HCT116 (cell line): ENCODE measurements around the gene KLHDC7A.

Experiments used
- CTCF ChIP-seq, 3 experiments: fragments of 200-600 bp in 1 of 3; sonication (generic) in 1 of 3; IDR thresholded peaks in 2 of 3; conservative IDR thresholded peaks in 1 of 3; 2 replicates each; pipeline ENCODE4 v1.5.1; 2012 to 2017; ENCODE audit warnings: low read depth in 2 of 3, low read length in 2 of 3, antibody characterized with exemption in 1 of 3, borderline replicate concordance in 1 of 3, control low read depth in 1 of 3, mild to moderate bottlenecking in 1 of 3, mixed read lengths in 1 of 3, mixed run types in 1 of 3, moderate library complexity in 1 of 3; ENCODE audit not compliant: insufficient read depth in 1 of 3
- EZH2 ChIP-seq: fragments of 200-600 bp; sonication (generic); IDR thresholded peaks from 2 replicates; pipeline ENCODE4 v1.6.1; 2017; ENCODE audit warnings: antibody characterized with exemption, mixed run types
- MAX ChIP-seq: IDR thresholded peaks from 2 replicates; pipeline ENCODE4 v1.6.1; 2012
- YY1 ChIP-seq: IDR thresholded peaks from 2 replicates; pipeline ENCODE4 v1.6.1; 2011; ENCODE audit warnings: low read length, low read depth, moderate library complexity, mild to moderate bottlenecking; ENCODE audit not compliant: insufficient replicate concordance; ENCODE audit errors: extremely low read depth
- TF ChIP-seq, protein P1 (sequence below): IDR thresholded peaks from 2 replicates; pipeline ENCODE4 v1.6.1; 2012; ENCODE audit warnings: low read depth

DNA sequence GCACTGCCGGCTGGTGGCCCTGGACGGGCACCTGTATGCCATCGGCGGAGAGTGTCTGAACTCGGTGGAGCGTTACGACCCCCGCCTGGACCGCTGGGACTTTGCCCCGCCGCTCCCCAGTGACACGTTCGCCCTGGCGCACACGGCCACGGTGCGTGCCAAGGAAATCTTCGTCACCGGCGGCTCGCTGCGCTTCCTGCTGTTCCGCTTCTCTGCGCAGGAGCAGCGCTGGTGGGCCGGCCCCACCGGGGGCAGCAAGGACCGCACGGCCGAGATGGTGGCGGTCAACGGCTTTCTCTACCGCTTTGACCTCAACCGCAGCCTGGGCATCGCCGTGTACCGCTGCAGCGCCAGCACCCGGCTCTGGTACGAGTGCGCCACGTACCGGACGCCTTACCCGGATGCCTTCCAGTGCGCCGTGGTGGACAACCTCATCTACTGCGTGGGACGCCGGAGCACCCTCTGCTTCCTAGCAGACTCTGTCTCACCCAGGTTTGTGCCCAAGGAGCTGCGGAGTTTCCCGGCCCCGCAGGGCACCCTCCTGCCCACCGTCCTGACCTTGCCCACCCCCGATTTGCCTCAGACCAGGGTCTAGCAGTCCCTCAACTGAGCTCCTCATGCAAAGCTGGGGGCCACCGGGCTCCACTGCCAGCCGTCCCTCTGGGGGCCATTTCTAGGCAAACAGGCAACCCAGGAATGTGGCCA is 2.1 kb downstream of the KLHDC7A start:
- TF ChIP-seq CTCF (IDR thresholded peaks at IDR 0.05 in 2 of 3, conservative IDR thresholded peaks at IDR 0.05 in 1 of 3; ENCODE audit: borderline replicate concordance in 1 of 3, insufficient read depth in 1 of 3, low read depth in 2 of 3, low read length in 2 of 3) (no peak), EZH2 (no peak), YY1 (no peak), MAX (no peak)
- TF ChIP-seq, protein P1, sequence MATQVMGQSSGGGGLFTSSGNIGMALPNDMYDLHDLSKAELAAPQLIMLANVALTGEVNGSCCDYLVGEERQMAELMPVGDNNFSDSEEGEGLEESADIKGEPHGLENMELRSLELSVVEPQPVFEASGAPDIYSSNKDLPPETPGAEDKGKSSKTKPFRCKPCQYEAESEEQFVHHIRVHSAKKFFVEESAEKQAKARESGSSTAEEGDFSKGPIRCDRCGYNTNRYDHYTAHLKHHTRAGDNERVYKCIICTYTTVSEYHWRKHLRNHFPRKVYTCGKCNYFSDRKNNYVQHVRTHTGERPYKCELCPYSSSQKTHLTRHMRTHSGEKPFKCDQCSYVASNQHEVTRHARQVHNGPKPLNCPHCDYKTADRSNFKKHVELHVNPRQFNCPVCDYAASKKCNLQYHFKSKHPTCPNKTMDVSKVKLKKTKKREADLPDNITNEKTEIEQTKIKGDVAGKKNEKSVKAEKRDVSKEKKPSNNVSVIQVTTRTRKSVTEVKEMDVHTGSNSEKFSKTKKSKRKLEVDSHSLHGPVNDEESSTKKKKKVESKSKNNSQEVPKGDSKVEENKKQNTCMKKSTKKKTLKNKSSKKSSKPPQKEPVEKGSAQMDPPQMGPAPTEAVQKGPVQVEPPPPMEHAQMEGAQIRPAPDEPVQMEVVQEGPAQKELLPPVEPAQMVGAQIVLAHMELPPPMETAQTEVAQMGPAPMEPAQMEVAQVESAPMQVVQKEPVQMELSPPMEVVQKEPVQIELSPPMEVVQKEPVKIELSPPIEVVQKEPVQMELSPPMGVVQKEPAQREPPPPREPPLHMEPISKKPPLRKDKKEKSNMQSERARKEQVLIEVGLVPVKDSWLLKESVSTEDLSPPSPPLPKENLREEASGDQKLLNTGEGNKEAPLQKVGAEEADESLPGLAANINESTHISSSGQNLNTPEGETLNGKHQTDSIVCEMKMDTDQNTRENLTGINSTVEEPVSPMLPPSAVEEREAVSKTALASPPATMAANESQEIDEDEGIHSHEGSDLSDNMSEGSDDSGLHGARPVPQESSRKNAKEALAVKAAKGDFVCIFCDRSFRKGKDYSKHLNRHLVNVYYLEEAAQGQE = no peak
